GM12873 (cell line): ENCODE results near the gene ZNF14.

Experiments
- TF ChIP-seq, protein P1 (sequence below): IDR thresholded peaks from 2 replicates; pipeline ENCODE4 v1.5.1; 2012; ENCODE audit warnings: low read depth, mild to moderate bottlenecking, moderate library complexity, low read length, control low read depth; ENCODE audit not compliant: insufficient read depth; ENCODE audit errors: missing control alignments

ZNF14 gene

DNA sequence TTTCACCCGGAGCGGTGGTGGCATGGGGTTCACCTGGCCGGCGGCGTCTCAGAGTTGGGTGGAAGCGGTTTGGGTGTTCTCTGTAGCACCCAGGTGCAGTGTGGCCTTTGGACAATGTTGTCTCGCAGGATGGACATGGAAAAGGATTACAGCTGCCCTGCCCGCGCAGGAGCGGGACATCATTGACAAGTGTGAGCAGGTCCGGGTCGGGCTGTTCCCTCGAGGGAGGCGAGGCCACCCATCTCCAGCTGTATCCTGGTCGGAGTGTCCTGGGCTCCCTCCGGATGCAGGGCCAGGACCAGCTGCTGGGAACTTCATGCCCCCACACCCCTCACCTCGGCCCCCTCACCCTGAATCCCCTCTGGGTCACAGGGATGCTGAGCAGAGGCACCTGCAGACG, 7.8 kb upstream of the ZNF14 start:
- TF ChIP-seq, protein P1, sequence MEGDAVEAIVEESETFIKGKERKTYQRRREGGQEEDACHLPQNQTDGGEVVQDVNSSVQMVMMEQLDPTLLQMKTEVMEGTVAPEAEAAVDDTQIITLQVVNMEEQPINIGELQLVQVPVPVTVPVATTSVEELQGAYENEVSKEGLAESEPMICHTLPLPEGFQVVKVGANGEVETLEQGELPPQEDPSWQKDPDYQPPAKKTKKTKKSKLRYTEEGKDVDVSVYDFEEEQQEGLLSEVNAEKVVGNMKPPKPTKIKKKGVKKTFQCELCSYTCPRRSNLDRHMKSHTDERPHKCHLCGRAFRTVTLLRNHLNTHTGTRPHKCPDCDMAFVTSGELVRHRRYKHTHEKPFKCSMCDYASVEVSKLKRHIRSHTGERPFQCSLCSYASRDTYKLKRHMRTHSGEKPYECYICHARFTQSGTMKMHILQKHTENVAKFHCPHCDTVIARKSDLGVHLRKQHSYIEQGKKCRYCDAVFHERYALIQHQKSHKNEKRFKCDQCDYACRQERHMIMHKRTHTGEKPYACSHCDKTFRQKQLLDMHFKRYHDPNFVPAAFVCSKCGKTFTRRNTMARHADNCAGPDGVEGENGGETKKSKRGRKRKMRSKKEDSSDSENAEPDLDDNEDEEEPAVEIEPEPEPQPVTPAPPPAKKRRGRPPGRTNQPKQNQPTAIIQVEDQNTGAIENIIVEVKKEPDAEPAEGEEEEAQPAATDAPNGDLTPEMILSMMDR, result no peak

- TF ChIP-seq, protein P1, result no peak
These were observed 5.7 kb upstream of the ZNF14 start for GRCh38 chr19:19738564-19738963.

DNA sequence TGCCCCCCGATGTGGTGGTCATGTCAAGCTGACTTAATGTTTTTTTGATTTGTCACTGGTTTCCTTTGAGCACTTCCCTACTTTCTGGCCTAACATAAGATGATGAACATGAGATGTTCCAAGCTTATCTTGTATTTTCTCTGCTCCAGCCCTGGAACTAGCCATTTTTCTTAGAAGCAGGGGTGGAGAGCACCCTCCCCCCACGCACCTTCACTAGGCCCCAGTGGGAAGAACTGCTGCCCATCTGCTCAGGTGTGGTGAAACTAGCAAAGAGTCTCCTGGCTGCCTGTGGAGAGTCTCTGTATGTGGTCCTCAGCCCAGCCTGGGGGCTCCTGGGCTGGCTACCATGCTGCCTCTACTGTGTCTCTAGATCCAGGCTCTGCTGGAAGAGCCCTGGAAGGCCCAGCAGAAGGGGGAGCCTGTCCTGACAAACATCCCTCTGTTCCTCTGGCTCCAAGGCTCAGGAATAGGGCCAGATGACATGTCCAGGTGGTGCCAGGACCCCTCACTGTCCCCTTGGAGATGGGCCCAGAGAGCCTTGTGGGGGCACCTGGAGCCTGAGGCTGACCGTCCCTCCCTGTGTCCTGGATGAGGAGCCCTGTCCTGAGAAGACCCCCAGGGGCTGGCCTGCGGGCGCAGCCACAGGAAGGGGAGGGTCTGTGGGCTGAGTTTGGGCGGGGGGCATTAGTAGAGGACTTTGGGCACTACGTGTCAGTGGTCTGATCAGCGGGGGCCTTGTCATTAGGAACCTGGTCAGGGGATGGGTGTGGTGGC, 4.8 kb upstream of the ZNF14 start:
- TF ChIP-seq, protein P1, result no peak

- TF ChIP-seq, protein P1, result no peak
These were observed 11.0 kb downstream of the ZNF14 start for GRCh38 chr19:19721896-19722295.

GRCh38 chr19:19719798-19720197, 13.1 kb downstream of the ZNF14 start:
- TF ChIP-seq, protein P1, result no peak

GRCh38 chr19:19711934-19712828, 20.7 kb downstream of the ZNF14 start:
- TF ChIP-seq, protein P1, result no peak

GRCh38 chr19:19711306-19711933, 21.5 kb downstream of the ZNF14 start:
- TF ChIP-seq, protein P1, result no peak
